ENCODE measurements around the gene TSGA10.

- TF ChIP-seq EP300 (IDR thresholded peaks at IDR 0.05; ENCODE audit: borderline replicate concordance) (no peak), RAD21 (IDR thresholded peaks at IDR 0.05; ENCODE audit: low read depth) (no peak), REST (IDR thresholded peaks at IDR 0.05; ENCODE audit: low read depth) (no peak), YY1 (IDR thresholded peaks at IDR 0.05; ENCODE audit: low read depth) (no peak), USF1 (IDR thresholded peaks at IDR 0.05) (no peak), TCF12 (IDR thresholded peaks at IDR 0.05; ENCODE audit: low read depth) (no peak)
Observed at GRCh38 chr2:99200076-99200800, 45.5 kb upstream of the TSGA10 start.
